Activated CD4-positive, alpha-beta T cell treated with anti-CD3 and anti-CD28 coated beads, Interleukin-2, Interleukin-6, amounts not matched to agents 100 ng/mL and 50 ng/mL, durations not matched to agents 16 hours and 8 hours (primary cell): ENCODE results near the gene CKLF.
"Not testable (repeated sequence)": the region's sequence is repeated elsewhere in the genome, so short reads cannot be mapped to it uniquely, and the experiment has no call there.

Experiments used
- DNase-seq: peaks from one replicate; pipeline ENCODE4 v3.0.0-alpha.2; 2020

CKLF gene

DNA sequence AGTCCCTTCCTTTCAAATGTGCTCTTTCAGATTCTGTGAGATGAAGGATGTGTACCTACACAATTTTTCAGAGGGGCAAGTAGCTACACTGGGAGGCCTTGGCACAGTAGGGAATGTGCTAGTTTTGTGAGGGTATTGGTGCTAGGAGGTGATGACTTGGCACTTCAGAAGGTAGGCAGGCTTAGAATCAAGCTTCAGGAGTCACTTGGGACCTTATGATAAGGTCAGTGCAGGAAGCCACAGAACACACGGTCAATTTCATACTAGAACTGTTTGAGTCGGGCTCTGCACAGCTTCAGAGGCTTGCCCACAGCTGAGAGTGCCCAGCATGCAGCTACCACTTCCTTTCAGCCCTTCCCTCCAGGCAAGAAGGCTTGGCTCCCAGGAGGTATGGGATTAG, 20.0 kb downstream of the CKLF start:
- no peak for DNase-seq

GRCh38 chr16:66574081-66574480, 21.7 kb downstream of the CKLF start:
- no peak for DNase-seq

DNA sequence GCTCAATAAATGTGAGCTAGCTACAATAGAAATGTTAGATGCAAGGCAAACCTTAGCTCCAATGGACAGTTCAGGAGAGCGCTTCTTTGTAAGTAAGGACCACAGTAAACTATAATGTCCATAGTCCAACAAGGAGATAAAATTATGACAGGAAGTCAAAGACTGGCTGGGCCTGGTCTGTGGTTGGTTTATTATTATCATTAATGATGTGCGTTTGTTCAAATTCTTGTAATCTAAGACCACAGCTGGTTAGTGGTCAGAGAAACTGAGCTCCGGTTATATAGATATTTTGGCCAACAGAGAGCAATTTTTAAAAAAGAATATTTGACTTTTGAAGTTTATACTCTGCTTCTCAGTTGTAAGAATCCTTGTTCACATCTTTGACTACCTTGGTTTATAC, 22.2 kb downstream of the CKLF start:
- DNase-seq = no peak

GRCh38 chr16:66575060-66575459, 22.7 kb downstream of the CKLF start:
- no peak for DNase-seq

DNA sequence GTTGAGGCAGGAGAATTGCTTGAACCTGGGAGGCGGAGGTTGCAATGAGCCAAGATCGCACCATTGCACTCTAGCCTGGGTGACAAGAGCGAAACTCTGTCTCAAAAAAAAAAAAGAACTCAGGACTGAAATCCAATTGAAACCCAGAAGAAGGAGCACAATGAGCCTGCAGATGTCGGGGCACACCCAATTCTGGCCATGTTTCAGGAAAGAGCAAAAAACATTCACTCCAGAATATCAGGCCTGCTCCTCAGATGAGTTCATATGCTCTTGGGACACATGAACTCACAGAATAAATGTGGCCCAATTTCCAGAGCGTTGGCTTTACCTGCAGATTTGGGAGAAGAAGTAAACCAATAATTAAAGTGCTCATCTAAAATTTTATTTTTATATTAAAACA, 23.9 kb downstream of the CKLF start:
- DNase-seq = no peak

DNA sequence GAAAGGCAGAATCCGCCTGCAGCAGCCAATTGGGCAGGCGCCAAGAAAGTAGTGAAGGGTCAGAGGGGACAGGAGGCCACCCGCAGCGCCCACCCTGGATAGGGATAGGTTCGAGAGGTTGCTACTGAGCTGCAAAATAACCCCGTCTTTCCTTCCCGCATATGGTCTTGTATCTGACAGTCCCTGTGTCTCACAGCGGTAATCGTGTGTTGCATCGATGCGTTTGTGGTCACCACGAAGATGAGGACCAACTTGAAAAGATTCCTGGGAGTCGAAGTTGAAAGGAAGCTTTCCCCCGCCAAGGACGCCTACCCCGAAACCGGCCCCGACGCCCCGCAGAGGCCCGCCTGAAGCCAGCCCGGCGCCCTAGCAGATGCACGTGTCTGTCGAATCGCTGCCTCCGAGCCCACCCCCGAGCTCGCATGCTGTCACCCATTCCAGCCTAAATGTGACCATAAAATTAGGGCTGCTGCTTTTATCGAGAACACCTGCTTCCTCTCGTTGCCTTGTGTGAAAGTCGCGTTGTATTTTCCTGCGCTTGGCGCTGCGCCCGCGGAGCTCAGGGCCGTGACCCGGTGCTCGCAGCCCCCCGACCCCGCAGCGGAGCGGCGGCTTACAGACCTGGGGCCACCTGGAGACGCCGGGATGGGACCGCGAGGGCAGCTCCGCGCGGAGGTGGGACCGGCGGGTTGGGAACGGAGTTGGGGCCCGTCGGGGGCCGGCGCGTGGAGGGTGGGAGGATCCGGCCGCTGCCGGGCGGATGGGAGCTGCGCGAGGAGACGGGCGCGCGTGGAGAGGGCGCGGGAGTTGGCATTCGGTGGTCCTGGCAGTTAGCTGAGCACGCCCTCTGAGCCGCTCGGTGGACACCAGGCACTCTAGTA, 26.5 kb downstream of the CKLF start, which contains the start of gene CMTM2:
Gene CMTM2, plus strand, starts transcription at position 813 of the 881 bp plus-strand sequence. CDS start 145 bp downstream, outside the sequence.
- no peak for DNase-seq

DNA sequence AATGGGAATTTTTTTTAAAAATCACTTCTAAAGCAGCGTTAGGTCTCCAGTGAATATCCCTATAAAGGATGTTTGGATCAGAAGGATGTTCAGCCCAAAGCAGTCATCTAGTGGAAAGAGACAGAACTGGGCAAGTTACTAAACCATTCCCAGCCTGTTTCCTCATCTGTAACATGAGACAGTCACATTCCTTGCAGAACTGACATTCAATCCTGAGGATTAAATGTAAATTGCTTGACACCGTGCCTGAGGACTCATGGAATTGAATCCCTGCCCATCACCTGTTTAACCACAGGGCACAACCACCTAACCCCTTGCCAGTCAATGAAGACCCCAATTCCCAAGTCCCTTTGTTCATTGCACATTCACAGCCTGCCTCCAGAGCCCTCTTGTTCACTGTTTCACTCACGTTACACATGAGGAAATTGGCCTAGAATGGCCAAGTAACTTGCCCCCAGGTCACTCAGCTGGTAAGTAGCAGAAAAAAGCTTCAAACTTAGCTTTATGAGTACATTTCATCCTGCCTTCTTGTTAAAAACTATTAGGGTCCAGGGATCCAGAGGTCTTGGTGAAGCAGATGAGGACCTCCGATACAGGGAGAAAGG, 28.3 kb downstream of the CKLF start:
- no peak for DNase-seq

DNA sequence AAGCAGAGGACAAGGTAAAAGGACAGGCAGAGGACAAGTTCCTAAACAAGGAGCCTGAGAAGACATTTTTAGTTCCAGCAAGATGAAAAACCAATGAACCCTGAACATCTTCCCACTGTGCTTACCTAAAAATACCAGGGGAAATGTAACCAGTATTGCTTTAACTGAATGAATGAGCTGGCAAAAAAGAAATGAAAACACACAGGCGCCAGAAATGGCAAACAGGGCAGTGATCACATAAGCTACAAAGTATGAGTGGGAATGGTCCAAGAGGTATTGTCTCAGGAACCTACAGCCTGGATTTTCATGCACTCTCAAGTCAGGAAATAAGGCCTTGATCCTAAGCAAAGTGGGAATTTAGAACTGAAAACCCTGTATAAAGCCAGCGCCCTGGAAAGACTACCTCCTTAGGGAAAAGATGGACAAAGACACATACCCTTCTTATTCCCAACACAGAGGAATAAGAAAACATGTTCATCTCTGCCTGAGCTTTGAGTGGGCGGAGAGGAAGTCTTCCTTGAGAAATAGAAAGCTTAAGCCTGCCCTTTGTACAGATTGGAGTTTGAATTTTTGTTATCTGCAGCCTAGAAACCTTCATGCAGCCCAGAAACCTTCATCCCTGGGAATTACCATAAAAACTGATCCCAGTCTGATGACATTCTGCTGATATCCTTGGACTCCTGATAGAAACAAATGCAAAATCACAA, 29.0 kb downstream of the CKLF start:
- no peak for DNase-seq

GRCh38 chr16:66585481-66586239, 33.3 kb downstream of the CKLF start:
- no peak for DNase-seq

- DNase-seq = no peak
Observed at GRCh38 chr16:66587881-66588600, 35.7 kb downstream of the CKLF start.

DNA sequence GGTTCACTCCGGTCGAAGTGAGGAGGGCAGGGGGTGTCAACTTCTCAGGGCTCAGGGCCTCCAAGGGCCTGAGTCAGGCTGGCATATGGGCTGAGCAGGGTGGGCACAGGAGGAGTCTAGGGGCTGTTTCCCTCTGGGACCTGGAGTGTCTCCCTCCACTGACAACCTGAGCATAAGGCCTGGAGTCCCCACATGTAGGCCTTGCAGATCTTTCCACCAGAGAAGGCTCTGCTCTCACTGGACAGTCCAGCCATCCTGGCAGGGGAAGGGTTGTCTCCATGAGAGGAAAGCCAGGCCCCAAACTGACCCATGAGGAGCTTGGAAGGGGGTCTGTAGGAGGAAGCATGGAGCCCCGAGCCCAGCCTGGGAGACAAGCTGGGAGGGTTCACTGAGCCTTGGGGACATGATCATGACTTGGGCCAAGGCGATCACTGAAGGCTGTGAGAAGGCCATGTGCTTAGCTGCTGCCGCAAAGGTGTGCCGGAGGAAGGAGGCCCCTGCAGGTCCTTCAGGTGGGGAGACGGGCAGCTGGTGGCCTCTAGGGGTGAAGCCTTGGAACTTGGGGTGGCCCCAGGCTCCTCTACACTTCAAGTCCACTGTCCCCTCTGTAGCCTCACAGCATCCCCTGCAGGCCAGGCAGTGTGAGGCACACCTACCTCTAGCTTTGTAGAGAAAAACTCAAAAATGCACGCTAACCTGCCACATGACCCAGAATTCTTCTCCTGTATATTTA, 36.8 kb downstream of the CKLF start:
- peak; percentile 75 for DNase-seq

GRCh38 chr16:66590322-66590721, 37.9 kb downstream of the CKLF start:
- DNase-seq = peak; percentile 65

DNA sequence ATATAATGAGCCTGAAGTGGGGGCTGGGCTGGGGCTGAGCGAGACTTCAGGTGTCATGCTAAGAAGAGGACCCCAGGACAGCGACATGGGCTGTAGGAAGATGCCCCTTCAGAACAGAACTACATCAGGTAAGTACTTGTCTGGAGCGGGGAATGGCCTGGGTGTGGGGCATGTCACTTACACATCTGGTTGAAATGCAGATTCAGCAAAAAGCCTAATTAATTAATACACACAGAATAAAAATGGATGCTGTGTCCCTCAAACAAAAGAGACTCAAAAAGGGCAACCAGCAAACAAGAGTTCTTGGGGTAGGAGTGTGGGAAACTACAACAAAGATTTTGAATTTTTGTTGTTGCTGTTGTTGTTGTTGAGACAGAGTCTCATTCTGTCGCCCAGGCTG, 38.6 kb downstream of the CKLF start:
- no peak for DNase-seq

- DNase-seq = no peak
Observed at GRCh38 chr16:66592241-66592640, 39.9 kb downstream of the CKLF start.

GRCh38 chr16:66592814-66593213, 40.4 kb downstream of the CKLF start:
- no peak for DNase-seq

DNA sequence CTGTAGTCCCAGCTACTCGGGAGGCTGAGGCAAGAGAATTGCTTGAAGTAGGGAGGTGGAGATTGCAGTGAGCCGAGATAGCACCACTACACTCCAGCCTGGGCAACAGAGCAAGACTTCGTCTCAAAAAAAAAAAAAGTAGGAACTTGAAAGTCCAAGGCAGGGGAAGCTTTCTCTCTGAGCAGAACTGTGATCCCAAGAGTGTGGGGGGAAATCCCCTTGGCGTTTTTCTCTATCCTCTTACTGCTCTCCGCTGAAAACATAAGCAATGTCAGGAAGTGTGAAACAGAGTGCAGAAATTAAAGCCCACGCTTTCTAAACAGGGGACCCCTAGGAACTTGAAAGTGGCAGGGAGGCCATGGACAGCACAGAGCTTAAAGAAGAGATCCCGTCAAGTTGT, 42.4 kb downstream of the CKLF start:
- DNase-seq = no peak

GRCh38 chr16:66596559-66596958, 44.2 kb downstream of the CKLF start:
- not testable (repeated sequence) for DNase-seq

- peak; percentile 67 for DNase-seq
Observed at GRCh38 chr16:66596986-66597848, 44.8 kb downstream of the CKLF start.

DNA sequence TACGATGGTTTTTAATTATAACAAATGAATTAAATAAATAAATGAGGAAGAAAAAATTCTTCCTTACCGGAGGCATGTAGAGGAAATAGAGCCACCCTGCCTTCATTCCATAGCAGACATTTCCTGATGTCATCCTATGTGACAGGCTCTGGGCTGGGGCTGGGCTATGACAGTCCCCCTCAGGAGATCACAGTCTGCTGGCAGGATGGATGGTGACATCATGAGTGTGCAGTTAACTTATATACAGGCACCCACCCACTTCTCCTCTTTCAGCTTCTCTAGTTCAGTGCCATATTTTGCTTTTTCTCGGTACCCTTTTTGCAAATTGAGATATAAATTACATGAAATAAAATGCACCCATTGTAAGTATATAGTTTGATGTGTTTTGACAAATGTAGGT, 45.7 kb downstream of the CKLF start:
- DNase-seq = peak; percentile 45

GRCh38 chr16:66599726-66600125, 47.4 kb downstream of the CKLF start:
- DNase-seq = no peak

- no peak for DNase-seq
Observed at GRCh38 chr16:66600477-66600876, 48.1 kb downstream of the CKLF start.
